HG03108 (cell line): ENCODE data around the gene TEAD4.

Source experiments
- ATAC-seq: cut with Tn5 transposase; IDR thresholded peaks from one replicate; pipeline ENCODE4 v1.9.1; 2021; ENCODE audit warnings: moderate library complexity; ENCODE audit not compliant: unreplicated experiment

TEAD4 gene

DNA sequence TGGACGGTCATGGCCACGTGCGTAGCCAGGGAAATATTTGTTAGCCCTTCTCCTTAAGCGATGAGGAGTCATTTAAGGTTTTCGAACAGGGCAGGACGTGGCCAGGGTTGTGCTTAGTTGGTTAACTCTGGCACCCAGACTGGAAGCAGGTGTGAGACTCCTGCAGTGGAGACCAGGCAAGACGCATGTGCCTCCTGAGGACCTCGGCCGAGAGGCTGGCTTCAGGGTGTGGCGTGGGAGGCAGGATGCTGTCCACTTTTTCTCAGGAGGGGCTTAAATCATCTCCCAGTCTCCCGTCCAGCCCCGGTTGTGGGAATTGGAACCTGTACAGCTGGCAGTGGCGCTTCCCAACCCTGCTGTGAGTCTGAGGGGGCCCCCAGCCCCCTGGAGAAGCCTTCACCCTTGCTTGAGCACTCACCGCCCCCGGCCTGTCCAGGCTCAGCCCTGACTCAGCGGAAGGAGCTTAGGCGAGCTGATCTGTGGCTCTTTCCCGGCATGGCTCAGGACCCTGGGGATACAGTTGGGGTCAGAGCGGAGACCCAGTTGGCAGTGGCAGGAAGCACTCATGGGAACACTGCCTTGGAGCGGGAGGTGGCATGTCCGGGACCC, 71.7 kb downstream of the TEAD4 start:
- ATAC-seq = no peak

DNA sequence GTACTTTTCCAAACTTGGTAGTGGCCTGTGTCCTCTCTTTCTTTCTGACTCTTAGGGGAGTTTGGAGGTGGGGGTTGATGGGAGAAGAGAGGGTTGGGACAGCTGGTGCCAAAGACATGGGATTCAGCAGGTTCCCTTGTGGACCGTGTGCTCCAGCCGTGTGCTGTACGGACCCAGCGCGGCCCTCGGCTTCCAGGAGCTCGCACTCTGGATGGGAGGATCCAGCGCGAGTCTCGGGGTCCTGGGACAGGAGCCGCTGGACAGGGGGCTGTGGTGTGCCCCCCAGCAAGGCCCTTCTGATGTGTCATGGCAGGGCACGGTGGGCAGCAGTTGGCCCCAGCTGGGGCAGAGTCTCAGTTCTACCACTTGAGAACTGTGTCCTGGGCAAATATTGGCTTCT, 73.0 kb downstream of the TEAD4 start:
- no peak for ATAC-seq

- no peak for ATAC-seq
Measured at GRCh38 chr12:3032770-3033538, 73.8 kb downstream of the TEAD4 start.

GRCh38 chr12:3033539-3033867, 74.3 kb downstream of the TEAD4 start:
- no peak for ATAC-seq

DNA sequence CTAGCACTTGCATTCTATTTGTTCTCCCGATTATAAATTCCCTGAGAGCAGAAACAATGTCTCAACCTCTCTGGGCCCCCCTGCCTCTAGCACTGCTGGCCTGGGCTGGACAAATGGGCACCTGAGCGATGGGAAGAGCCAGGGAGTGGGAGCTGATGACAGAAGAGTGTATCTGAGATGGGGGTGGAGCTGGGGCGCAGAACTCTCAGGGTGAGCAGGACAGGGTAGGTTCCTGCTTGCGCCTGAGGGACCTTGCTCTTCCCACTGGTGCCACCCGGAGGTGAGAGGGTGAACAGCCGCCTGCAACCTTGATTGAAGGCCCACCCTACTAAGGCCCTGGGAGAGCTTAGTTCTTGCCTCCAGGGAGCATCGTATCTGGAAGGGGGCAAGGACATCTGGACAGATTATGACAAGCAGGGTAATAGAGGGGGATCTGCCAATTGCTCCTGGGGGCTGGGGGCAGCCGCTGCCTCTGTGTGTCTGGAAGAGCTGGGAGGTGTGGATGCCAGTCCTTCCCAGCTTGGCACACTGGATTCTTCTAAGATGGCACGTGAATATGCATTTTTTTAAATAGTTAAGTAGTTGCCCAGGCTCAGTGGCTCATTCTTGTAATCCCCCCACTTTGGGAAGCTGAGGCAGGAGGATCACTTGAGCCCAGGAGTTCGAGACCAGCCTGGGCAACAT, 75.0 kb downstream of the TEAD4 start:
- no peak for ATAC-seq

- ATAC-seq = no peak
Measured at GRCh38 chr12:3035171-3035570, 76.0 kb downstream of the TEAD4 start.

DNA sequence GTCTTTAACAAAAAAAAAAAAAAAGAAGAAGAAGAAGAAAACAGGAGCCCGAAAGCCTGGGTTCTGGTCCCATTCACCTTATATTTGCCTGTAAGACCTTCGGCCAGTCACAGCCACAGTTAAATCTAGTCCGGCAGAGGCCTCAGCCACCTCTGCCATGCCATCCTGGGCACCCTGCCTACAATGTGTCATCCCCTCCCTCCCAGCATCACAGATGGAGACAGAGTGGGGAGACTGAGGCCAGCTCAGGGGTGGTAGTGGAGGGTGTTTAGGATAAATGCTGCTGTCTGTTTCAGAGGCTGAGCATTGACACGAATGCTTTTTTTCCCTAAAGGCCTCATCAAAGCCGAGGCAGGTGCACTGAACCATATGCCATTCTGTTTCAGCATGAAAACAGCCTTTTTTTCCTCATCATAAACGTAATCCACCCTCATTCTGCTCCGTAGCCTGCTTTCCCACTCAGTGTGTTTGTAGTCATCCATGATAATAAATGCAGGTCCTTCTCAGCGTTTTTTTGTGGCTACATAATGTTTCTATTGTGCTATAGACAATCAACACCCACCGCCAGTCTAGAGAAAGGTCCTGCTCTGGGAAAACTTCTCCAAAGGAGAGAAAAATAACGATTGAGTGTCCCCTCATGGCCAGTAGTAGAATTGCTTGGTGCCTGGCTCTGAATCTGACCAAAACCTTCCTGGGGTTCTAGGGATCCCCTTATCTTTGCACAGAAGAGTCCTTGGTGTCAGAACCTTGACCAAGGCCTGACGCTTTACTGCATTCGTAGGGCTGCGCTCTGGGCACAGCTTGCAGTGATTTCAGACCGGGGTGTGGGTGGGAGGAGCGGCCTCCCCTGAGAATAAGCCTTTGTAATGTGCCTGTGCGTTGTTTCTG, 76.9 kb downstream of the TEAD4 start:
- ATAC-seq = no peak

DNA sequence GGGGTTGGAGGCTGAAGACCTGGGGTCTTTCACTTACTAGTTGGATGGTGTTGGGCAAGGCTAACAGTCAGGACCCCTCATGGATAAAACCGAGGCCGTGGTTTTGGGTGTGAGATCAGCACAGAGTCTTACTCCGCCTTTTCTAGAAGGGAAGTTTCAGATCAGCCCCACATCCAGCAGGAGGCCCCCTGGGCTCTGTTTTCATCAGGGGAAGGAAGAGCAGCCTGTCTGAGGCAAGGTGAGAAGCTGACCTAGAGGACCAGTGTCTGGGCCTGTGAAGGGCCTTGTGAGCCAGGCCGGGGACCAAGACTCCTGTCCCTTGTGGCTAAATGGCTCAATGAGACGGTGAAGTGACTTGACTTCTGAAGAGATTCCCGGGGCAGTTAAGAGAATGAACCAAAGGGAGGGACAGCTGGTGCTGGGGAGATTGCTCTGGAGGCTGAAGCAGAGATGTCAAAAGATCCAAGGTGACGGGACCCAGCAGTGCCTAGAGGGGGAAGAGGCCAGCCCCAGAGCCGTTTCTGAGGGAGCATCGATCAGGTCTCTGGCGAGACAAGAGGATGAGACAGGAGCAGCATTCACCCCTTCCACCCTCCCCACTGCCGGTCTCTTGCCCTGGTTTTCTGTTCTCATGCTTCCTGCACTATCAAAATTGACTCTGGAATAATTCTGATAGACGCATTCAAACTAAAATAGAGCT, 77.9 kb downstream of the TEAD4 start:
- no peak for ATAC-seq

DNA sequence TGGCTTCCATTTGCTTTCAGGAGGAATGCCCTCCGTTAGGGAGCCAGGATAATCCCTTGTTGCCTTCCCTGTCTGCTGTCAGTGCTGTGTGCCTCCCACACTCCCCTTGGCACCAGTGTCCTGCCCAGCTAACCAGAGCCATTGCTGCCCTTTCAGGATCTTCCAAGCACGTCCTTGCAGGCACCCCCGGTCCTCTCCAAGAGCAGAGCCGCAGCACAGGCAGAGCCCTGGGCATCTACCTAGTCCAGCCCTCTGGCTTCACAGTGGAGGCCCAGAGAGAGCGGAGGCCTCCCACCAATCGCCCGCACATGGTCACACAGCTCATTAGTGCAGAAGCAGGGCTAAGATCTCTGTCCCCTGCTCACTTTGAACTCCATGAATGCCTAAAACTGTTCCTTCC, 79.0 kb downstream of the TEAD4 start:
- ATAC-seq = no peak

- ATAC-seq = no peak
Measured at GRCh38 chr12:3038926-3039510, 79.8 kb downstream of the TEAD4 start.

- no peak for ATAC-seq
Measured at GRCh38 chr12:3040026-3040656, 80.9 kb downstream of the TEAD4 start.

GRCh38 chr12:3040663-3041544, 81.7 kb downstream of the TEAD4 start:
- ATAC-seq = no peak

GRCh38 chr12:3041558-3042164, 82.5 kb downstream of the TEAD4 start:
- no peak for ATAC-seq

DNA sequence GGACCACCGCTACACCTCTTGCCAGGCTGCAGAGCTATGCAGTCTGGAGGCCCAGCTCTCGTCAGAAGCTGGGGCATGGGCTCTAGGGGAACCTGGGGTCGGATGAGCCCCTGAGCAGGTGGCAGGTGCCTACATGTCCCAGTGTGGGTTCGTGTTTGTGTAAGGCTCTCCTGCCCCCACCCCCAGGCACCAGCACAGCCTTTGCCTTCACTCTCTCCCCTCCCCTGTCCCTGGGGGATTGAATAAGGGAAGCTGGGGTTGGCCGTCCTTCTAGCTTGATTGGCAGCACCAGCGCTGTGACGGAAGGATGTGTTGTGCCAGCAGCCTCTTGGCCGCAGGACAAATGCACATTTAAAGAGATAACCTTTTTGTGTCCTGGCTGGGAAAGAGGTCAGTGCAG, 83.2 kb downstream of the TEAD4 start:
- ATAC-seq = no peak

GRCh38 chr12:3042826-3043225, 83.6 kb downstream of the TEAD4 start:
- no peak for ATAC-seq

GRCh38 chr12:3043406-3043805, 84.2 kb downstream of the TEAD4 start:
- ATAC-seq = no peak

DNA sequence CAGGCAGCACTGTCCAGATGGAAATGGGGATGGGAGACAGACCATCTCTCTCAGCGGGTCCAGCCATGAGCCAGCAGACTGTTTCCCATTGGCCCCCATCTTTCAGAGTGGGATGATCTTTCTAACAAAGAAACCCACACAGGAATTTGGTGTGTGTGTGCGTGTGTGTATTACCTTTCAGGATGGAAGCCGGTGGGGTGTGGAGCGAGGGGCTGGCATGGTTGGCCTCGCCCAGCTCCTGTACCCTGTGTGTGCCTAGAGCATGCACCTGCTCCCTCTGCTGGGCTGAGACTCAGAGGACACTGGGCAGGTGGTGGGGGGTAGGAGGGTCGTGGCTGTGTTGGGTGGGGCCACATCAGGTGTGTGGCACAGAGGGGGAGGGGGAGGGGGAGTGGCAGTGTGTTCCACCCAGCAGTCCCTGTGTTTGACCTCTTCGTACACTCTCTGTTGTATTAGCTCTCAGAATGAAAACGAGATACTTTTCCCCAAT, 85.0 kb downstream of the TEAD4 start:
- no peak for ATAC-seq

- no peak for ATAC-seq
Measured at GRCh38 chr12:3045494-3045893, 86.3 kb downstream of the TEAD4 start.
